Cortex of kidney (tissue), 1 donor: ENCODE data around the gene OR2A25.

Experiments
- DNase-seq: peaks from one replicate; lab custom pipeline; 2025; lab: John Stamatoyannopoulos, UW

The OR2A25 gene

GRCh38 chr7:144074374-144074773 is 4.8 kb downstream of the OR2A25 start:
- no peak for DNase-seq

DNA sequence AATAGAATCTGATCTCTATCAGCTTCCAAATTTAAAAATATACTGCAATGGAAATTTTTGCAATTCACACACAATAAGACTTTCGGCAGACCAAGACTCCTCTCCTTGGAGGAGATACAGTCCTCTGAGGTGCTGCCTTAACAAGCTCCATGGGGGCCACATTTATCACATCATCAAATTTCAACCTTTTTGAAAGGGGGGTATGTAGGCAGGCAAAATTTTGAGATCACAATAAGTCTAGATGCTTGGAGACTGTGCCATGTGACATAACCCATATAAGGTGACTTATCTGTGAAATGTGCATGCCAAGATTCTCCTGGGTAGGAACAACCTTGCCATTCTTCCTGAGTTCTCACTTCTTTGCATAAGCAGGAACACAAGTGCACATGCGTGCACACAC is 16.4 kb downstream of the OR2A25 start, which contains the start of gene OR2A12:
Gene OR2A12 (plus strand): TSS at position 301 of the 400 bp plus-strand sequence. CDS start 8,830 bp downstream, outside the sequence.
- no peak for DNase-seq

GRCh38 chr7:144086730-144087129 is 17.1 kb downstream of the OR2A25 start:
- no peak for DNase-seq

- DNase-seq: no peak
Measured at GRCh38 chr7:144087230-144087629, 17.6 kb downstream of the OR2A25 start.

DNA sequence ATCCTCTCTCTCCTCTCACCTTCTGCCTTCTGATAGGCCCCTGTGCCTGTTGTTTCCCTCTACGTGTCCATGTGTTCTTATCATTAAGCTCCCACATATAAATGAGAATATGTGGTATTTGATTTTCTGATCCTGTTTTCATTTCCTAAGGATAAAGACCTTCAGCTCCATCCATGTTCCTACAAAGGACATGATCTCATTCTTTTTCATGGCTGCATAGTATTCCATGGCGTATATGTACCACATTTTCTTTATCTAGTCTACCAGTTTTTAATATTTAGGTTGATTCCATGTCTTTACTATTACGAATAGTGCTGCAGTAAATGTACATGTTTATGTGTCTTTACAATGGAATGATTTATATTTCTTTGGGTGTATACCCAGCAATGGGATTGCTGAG is 21.1 kb downstream of the OR2A25 start:
- no peak for DNase-seq

GRCh38 chr7:144098776-144099175 is 29.2 kb downstream of the OR2A25 start:
- DNase-seq: no peak

- DNase-seq: no peak
Measured at GRCh38 chr7:144100607-144101006, 31.0 kb downstream of the OR2A25 start.

DNA sequence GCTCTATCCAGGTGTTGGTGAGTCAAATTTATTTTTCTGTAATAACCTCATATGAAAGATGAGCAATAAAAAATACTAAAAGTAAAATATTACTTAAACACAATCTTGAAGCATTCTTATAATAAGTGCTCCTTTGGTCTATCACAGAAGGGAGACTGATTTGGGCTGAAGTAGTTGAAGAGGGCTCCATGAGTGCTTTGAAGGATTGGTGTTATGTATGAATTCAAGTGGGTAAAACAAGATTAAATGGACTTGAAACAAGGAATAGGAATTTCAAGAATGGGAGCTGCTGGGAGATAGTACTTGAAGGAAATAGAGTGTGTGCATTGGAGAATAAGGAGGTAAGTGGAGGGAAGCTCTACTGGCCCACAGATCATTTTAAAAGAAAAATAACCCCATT is 32.4 kb downstream of the OR2A25 start:
- DNase-seq: no peak

- no peak for DNase-seq
Measured at GRCh38 chr7:144105211-144105610, 35.6 kb downstream of the OR2A25 start.

DNA sequence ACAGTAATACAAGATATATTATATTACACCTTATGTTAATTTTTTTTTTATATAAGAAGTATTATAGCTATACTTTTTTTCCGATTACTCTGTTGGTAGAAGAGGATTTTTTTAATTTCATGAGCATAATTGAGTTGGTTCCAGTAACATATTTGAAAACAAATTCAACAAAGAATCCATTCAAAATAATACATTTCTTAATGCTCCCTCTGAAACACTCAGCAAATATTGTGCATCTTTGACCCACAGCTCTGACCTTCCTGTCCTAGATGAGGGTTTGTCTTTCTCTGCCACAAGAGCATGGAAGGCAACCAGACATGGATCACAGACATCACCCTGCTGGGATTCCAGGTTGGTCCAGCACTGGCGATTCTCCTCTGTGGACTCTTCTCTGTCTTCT is 39.7 kb downstream of the OR2A25 start, which contains the start of gene OR2A2:
Gene OR2A2 (plus strand): TSS at position 301 of the 400 bp plus-strand sequence. CDS start 0 bp downstream, at position 301.
- no peak for DNase-seq

GRCh38 chr7:144110272-144110671 is 40.7 kb downstream of the OR2A25 start:
- DNase-seq: no peak

GRCh38 chr7:144113651-144114050 is 44.0 kb downstream of the OR2A25 start:
- no peak for DNase-seq

DNA sequence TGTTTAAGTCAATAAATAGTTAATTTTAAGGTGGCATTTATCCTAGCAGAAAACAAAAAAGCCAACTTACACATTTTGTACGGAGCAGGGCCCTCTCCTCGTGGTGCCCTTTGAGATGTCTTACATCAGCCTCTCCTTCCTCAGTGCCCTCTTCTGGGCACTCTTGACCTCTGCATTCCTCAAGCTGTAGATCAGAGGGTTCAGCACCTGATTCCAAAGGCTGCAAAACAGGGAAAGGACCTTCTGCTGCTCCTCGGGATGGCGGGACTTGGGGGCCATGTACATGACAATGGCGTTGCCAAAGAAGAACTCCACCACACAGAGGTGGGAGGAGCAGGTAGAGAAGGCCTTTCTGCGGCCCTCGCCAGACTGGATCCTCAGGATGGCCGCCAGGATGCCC is 48.7 kb downstream of the OR2A25 start:
- no peak for DNase-seq

- no peak for DNase-seq
Measured at GRCh38 chr7:144122876-144123275, 53.3 kb downstream of the OR2A25 start, which contains the start of gene OR2A14. OR2A14 (plus strand) TSS chr7:144123176; CDS start chr7:144129113, 5,937 bp downstream.
